Measurements from ENCODE around the gene NCR2.

Gene NCR2

GRCh38 chr6:41359617-41360313, 24.4 kb downstream of the NCR2 start:
- no peak for DNase-seq (ENCODE audit: low spot score)

- DNase-seq (ENCODE audit: low spot score): no peak
Observed at GRCh38 chr6:41360314-41360685, 24.9 kb downstream of the NCR2 start.

GRCh38 chr6:41366150-41366549, 30.7 kb downstream of the NCR2 start:
- DNase-seq (ENCODE audit: low spot score): no peak

- no peak for DNase-seq (ENCODE audit: low spot score)
Observed at GRCh38 chr6:41367061-41367460, 31.7 kb downstream of the NCR2 start.

- DNase-seq (ENCODE audit: low spot score): no peak
Observed at GRCh38 chr6:41367700-41368099, 32.3 kb downstream of the NCR2 start.

- no peak for DNase-seq (ENCODE audit: low spot score)
Observed at GRCh38 chr6:41370488-41371111, 35.2 kb downstream of the NCR2 start.

GRCh38 chr6:41371461-41371991, 36.1 kb downstream of the NCR2 start:
- DNase-seq (ENCODE audit: low spot score): no peak

GRCh38 chr6:41371992-41372831, 36.8 kb downstream of the NCR2 start:
- DNase-seq (ENCODE audit: low spot score): no peak

- DNase-seq (ENCODE audit: low spot score): no peak
Observed at GRCh38 chr6:41372832-41373626, 37.6 kb downstream of the NCR2 start.

- no peak for DNase-seq (ENCODE audit: low spot score)
Observed at GRCh38 chr6:41373627-41373918, 38.2 kb downstream of the NCR2 start.

GRCh38 chr6:41373919-41374617, 38.7 kb downstream of the NCR2 start:
- DNase-seq (ENCODE audit: low spot score): no peak

- DNase-seq (ENCODE audit: low spot score): no peak
Observed at GRCh38 chr6:41374618-41375590, 39.5 kb downstream of the NCR2 start.

- DNase-seq (ENCODE audit: low spot score): no peak
Observed at GRCh38 chr6:41375598-41376151, 40.3 kb downstream of the NCR2 start.

- no peak for DNase-seq (ENCODE audit: low spot score)
Observed at GRCh38 chr6:41376176-41376575, 40.8 kb downstream of the NCR2 start.

- no peak for DNase-seq (ENCODE audit: low spot score)
Observed at GRCh38 chr6:41377071-41377470, 41.7 kb downstream of the NCR2 start.

GRCh38 chr6:41379306-41379705, 43.9 kb downstream of the NCR2 start:
- no peak for DNase-seq (ENCODE audit: low spot score)

GRCh38 chr6:41386594-41386993, 51.2 kb downstream of the NCR2 start:
- no peak for DNase-seq (ENCODE audit: low spot score)

- no peak for DNase-seq (ENCODE audit: low spot score)
Observed at GRCh38 chr6:41392246-41392645, 56.8 kb downstream of the NCR2 start.

- DNase-seq (ENCODE audit: low spot score): no peak
Observed at GRCh38 chr6:41396335-41396734, 60.9 kb downstream of the NCR2 start.

- no peak for DNase-seq (ENCODE audit: low spot score)
Observed at GRCh38 chr6:41399424-41399823, 64.0 kb downstream of the NCR2 start.
